ENCODE data around the gene MAP6D1.

- TF ChIP-seq EZH2 (IDR thresholded peaks at IDR 0.05) (no peak), POLR2AphosphoS5 (IDR thresholded peaks at IDR 0.05; ENCODE audit: borderline replicate concordance, low read depth, low read length) (no peak), FOXP2 (optimal IDR thresholded peaks at IDR 0.05; ENCODE audit: control extremely low read depth, extremely low read length, insufficient read depth) (no peak)
These were observed 27.4 kb downstream of the MAP6D1 start for GRCh38 chr3:183797996-183798395.

All from SK-N-MC (cell line).